OCI-LY7 (cell line): ENCODE results near the gene ARPC5.

Experiments used
- CTCF ChIP-seq: fragments of 200-600 bp; sonication (generic); conservative IDR thresholded peaks from 2 replicates; pipeline ENCODE4 v1.5.1; 2014; ENCODE audit warnings: mild to moderate bottlenecking, antibody characterized with exemption, low read length, moderate library complexity, mixed read lengths
- EZH2phosphoT487 ChIP-seq: fragments of 200-600 bp; sonication (generic); IDR thresholded peaks from 2 replicates; pipeline ENCODE4 v1.6.1; 2018; ENCODE audit warnings: low read depth, borderline replicate concordance, mild to moderate bottlenecking, mixed run types, antibody characterized with exemption, low read length, moderate library complexity, mixed read lengths

GRCh38 chr1:183602510-183602909 lies 33.1 kb downstream of the ARPC5 start:
- TF ChIP-seq CTCF: no peak
- no peak for TF ChIP-seq EZH2phosphoT487
